Measurements from ENCODE around the gene CLEC16A. TPM values are rescaled to one million over a fixed set of nuclear protein-coding genes. Genes with fewer than 3 reads are reported as not detected.

CLEC16A gene
- total and polyA plus RNA-seq, 9 of the 15 experiments (the other 6 are each of a cell fraction or from before 2014, with no cell fraction given), result 1.00 to 22.3 (median 10.0) TPM

GRCh38 chr16:10972108-10972818 lies 27.9 kb downstream of the CLEC16A start (continued):
- TF ChIP-seq USF2 (CRISPR knock-in tag; IDR thresholded peaks at IDR 0.05) (no peak), KDM1A (IDR thresholded peaks at IDR 0.05) (peak; percentile 97 to 98), SETDB1 (IDR thresholded peaks at IDR 0.05; ENCODE audit: low read length) (no peak), KAT8 (IDR thresholded peaks at IDR 0.05; ENCODE audit: low read depth) (no peak), SMAD4 (CRISPR knock-in tag; conservative IDR thresholded peaks at IDR 0.05) (peak; percentile 97), CLOCK (CRISPR knock-in tag; IDR thresholded peaks at IDR 0.05; ENCODE audit: borderline replicate concordance) (peak; percentile 33; the same call in 1 of the 2 replicates), U2AF2 (optimal IDR thresholded peaks at IDR 0.05; ENCODE audit: low read depth, low read length) (no peak), IRF2 (CRISPR knock-in tag; IDR thresholded peaks at IDR 0.05) (no peak), GABPB1 (CRISPR knock-in tag; IDR thresholded peaks at IDR 0.05) (0 out of 2 replicates have a peak, but pooled peaks have one; percentile 32), HMBOX1 (IDR thresholded peaks at IDR 0.05) (peak; percentile 92), E2F8 (IDR thresholded peaks at IDR 0.05; ENCODE audit: low read depth, partially characterized antibody) (peak; percentile 47), KAT2B (IDR thresholded peaks at IDR 0.05; ENCODE audit: low read depth, low read length) (no peak), OTX1 (CRISPR knock-in tag; IDR thresholded peaks at IDR 0.05) (peak; percentile 88)
- TF ChIP-seq, protein P1, sequence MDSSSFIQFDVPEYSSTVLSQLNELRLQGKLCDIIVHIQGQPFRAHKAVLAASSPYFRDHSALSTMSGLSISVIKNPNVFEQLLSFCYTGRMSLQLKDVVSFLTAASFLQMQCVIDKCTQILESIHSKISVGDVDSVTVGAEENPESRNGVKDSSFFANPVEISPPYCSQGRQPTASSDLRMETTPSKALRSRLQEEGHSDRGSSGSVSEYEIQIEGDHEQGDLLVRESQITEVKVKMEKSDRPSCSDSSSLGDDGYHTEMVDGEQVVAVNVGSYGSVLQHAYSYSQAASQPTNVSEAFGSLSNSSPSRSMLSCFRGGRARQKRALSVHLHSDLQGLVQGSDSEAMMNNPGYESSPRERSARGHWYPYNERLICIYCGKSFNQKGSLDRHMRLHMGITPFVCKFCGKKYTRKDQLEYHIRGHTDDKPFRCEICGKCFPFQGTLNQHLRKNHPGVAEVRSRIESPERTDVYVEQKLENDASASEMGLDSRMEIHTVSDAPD (CRISPR knock-in tag; IDR thresholded peaks at IDR 0.05), result no peak
- TF ChIP-seq, protein P2, sequence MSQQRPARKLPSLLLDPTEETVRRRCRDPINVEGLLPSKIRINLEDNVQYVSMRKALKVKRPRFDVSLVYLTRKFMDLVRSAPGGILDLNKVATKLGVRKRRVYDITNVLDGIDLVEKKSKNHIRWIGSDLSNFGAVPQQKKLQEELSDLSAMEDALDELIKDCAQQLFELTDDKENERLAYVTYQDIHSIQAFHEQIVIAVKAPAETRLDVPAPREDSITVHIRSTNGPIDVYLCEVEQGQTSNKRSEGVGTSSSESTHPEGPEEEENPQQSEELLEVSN (IDR thresholded peaks at IDR 0.05; ENCODE audit: borderline replicate concordance in 1 of 2, extremely low read depth in 1 of 2, insufficient read depth in 1 of 2, insufficient read length in 1 of 2, low read depth in 1 of 2, low read length in 1 of 2, poor library complexity in 1 of 2, severe bottlenecking in 1 of 2), result peak in 1 of 2 experiments; percentile 19

Data from K562 (cell line).